Parathyroid adenoma (tissue), 2 donors: Measurements from ENCODE around the gene USH2A.

ENCODE experiments used
- H2AFZ ChIP-seq: fragments of 300-600 bp; sonication (generic); one replicate; pipeline ENCODE4 v1.7.0; 2017; ENCODE audit warnings: antibody characterized with exemption, mild to moderate bottlenecking
- H3K27ac ChIP-seq: fragments of 300-600 bp; sonication (generic); one replicate; pipeline ENCODE4 v1.7.0; 2017
- H3K27me3 ChIP-seq: fragments of 300-600 bp; sonication (generic); one replicate; pipeline ENCODE4 v1.7.0; 2017; ENCODE audit warnings: low read length; ENCODE audit not compliant: control insufficient read depth, insufficient read depth
- H3K36me3 ChIP-seq: fragments of 300-600 bp; sonication (generic); one replicate; pipeline ENCODE4 v1.7.0; 2017; ENCODE audit warnings: low read length; ENCODE audit not compliant: control insufficient read depth, insufficient read depth
- H3K4me1 ChIP-seq: fragments of 300-600 bp; sonication (generic); one replicate; pipeline ENCODE4 v1.7.0; 2017; ENCODE audit warnings: control low read depth
- H3K4me2 ChIP-seq: fragments of 300-600 bp; sonication (generic); one replicate; pipeline ENCODE4 v1.7.0; 2017; ENCODE audit warnings: low read length
- H3K4me3 ChIP-seq: fragments of 300-600 bp; sonication (generic); one replicate; pipeline ENCODE4 v1.7.0; 2017; ENCODE audit warnings: low read depth, low read length
- H3K79me2 ChIP-seq: fragments of 300-600 bp; sonication (generic); one replicate; pipeline ENCODE4 v1.7.0; 2017; ENCODE audit warnings: control low read depth
- H3K9ac ChIP-seq: fragments of 300-600 bp; sonication (generic); one replicate; pipeline ENCODE4 v1.7.0; 2017; ENCODE audit warnings: mild to moderate bottlenecking
- H3K9me3 ChIP-seq: fragments of 300-600 bp; sonication (generic); one replicate; pipeline ENCODE4 v1.7.0; 2017; ENCODE audit warnings: low read length; ENCODE audit not compliant: control insufficient read depth
- CTCF ChIP-seq: fragments of 300-600 bp; sonication (generic); IDR thresholded peaks from one replicate; pipeline ENCODE4 v1.7.0; 2017; ENCODE audit warnings: antibody characterized with exemption, mild to moderate bottlenecking
- donor health status: primary hyperparathyroidism.

The USH2A gene

GRCh38 chr1:216331211-216331610 lies 92.0 kb downstream of the USH2A start:
- Histone ChIP-seq H3K27me3 (no peaks in the 10 kb centered on the region), H3K36me3 (no peaks in the 10 kb centered on the region), H3K4me3 (no peak overlapping the region), H3K27ac (no peak overlapping the region), H3K4me2 (no peak overlapping the region), H3K9ac (no peak overlapping the region), H3K9me3 (no peaks in the 10 kb centered on the region), H3K79me2 (no peaks in the 10 kb centered on the region), H2AFZ (no peak overlapping the region), H3K4me1 (no peaks in the 10 kb centered on the region)
- no peak for TF ChIP-seq CTCF

DNA sequence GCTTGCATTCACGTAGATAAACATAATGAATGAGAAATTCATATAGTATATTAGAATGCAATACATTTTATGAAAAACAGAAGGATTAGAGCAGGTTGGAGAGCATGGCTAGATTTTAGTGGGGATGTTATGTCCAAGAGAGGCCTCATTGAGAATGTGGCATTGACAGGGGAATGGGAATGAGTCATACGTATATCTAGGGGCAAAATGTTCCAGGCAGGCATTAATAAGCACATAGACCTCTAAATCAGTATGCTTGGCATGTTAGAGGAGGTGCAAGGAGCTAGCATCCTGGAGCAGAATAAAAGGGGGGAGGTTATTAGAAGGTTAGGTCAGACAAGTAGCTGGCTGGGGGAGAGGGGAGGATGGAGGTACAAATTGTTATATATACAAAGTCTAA lies 93.0 kb downstream of the USH2A start:
- Histone ChIP-seq H3K36me3 (no peaks in the 10 kb centered on the region), H3K9ac (no peak overlapping the region), H3K27me3 (no peaks in the 10 kb centered on the region), H3K4me2 (no peak overlapping the region), H2AFZ (no peak overlapping the region), H3K79me2 (no peaks in the 10 kb centered on the region), H3K9me3 (no peaks in the 10 kb centered on the region), H3K27ac (no peak overlapping the region), H3K4me3 (no peak overlapping the region), H3K4me1 (no peaks in the 10 kb centered on the region)
- TF ChIP-seq CTCF: no peak

GRCh38 chr1:216325946-216326345 lies 97.3 kb downstream of the USH2A start:
- Histone ChIP-seq H3K4me2 (no peak overlapping the region), H3K27me3 (no peaks in the 10 kb centered on the region), H3K79me2 (no peaks in the 10 kb centered on the region), H3K4me1 (no peaks in the 10 kb centered on the region), H3K9me3 (no peaks in the 10 kb centered on the region), H3K4me3 (no peak overlapping the region), H3K36me3 (no peaks in the 10 kb centered on the region), H3K27ac (no peak overlapping the region), H2AFZ (no peak overlapping the region), H3K9ac (no peak overlapping the region)
- no peak for TF ChIP-seq CTCF

GRCh38 chr1:216325336-216325735 lies 97.9 kb downstream of the USH2A start:
- no peaks in the 10 kb centered on the region for H3K4me1 ChIP-seq
- no peak overlapping the region for H3K27ac ChIP-seq
- no peaks in the 10 kb centered on the region for H3K36me3 ChIP-seq
- H3K4me3 ChIP-seq: no peak overlapping the region
- H3K9me3 ChIP-seq: no peaks in the 10 kb centered on the region
- no peak overlapping the region for H2AFZ ChIP-seq
- TF ChIP-seq CTCF: no peak
- no peaks in the 10 kb centered on the region for H3K27me3 ChIP-seq
- no peak overlapping the region for H3K9ac ChIP-seq
- H3K4me2 ChIP-seq: no peak overlapping the region
- no peaks in the 10 kb centered on the region for H3K79me2 ChIP-seq

GRCh38 chr1:216323344-216323743 lies 99.9 kb downstream of the USH2A start:
- no peak for TF ChIP-seq CTCF
- no peak overlapping the region for H2AFZ ChIP-seq
- no peak overlapping the region for H3K4me3 ChIP-seq
- H3K27me3 ChIP-seq: no peaks in the 10 kb centered on the region
- H3K9me3 ChIP-seq: no peaks in the 10 kb centered on the region
- H3K79me2 ChIP-seq: no peaks in the 10 kb centered on the region
- H3K4me2 ChIP-seq: no peak overlapping the region
- no peak overlapping the region for H3K9ac ChIP-seq
- no peak overlapping the region for H3K27ac ChIP-seq
- H3K36me3 ChIP-seq: no peaks in the 10 kb centered on the region
- no peaks in the 10 kb centered on the region for H3K4me1 ChIP-seq
